CD4-positive, alpha-beta T cell treated with Interleukin-17A for 1 hour (primary cell): Measurements from ENCODE around the gene NCAPD3.

ENCODE experiments used
- DNase-seq: peaks from one replicate; pipeline ENCODE4 v3.0.0-alpha.2; 2020

The NCAPD3 gene

GRCh38 chr11:134155456-134155855 lies 68.3 kb downstream of the NCAPD3 start:
- DNase-seq = no peak

GRCh38 chr11:134154441-134154840 lies 69.3 kb downstream of the NCAPD3 start:
- no peak for DNase-seq

- DNase-seq = no peak
These were observed 70.4 kb downstream of the NCAPD3 start for GRCh38 chr11:134153147-134153905.

GRCh38 chr11:134152696-134153095 lies 71.1 kb downstream of the NCAPD3 start:
- DNase-seq = no peak

GRCh38 chr11:134151083-134151747 lies 72.6 kb downstream of the NCAPD3 start:
- DNase-seq = no peak

GRCh38 chr11:134150195-134150903 lies 73.4 kb downstream of the NCAPD3 start:
- DNase-seq = no peak

GRCh38 chr11:134149371-134149770 lies 74.4 kb downstream of the NCAPD3 start:
- DNase-seq = no peak

GRCh38 chr11:134146598-134146997 lies 77.2 kb downstream of the NCAPD3 start:
- DNase-seq = no peak

- DNase-seq = no peak
These were observed 78.1 kb downstream of the NCAPD3 start for GRCh38 chr11:134145715-134146114.

- no peak for DNase-seq
These were observed 79.0 kb downstream of the NCAPD3 start for GRCh38 chr11:134144744-134145143.

- no peak for DNase-seq
These were observed 80.0 kb downstream of the NCAPD3 start for GRCh38 chr11:134143801-134144200.

- DNase-seq = no peak
These were observed 81.2 kb downstream of the NCAPD3 start for GRCh38 chr11:134142536-134142935.

GRCh38 chr11:134140961-134141490 lies 82.7 kb downstream of the NCAPD3 start:
- no peak for DNase-seq

GRCh38 chr11:134139873-134140331 lies 83.9 kb downstream of the NCAPD3 start:
- peak; percentile 63 for DNase-seq

- DNase-seq = no peak
These were observed 84.4 kb downstream of the NCAPD3 start for GRCh38 chr11:134139303-134139872.

- DNase-seq = no peak
These were observed 85.4 kb downstream of the NCAPD3 start for GRCh38 chr11:134138376-134138775.

GRCh38 chr11:134134167-134134566 lies 89.6 kb downstream of the NCAPD3 start:
- no peak for DNase-seq

GRCh38 chr11:134132808-134133207 lies 91.0 kb downstream of the NCAPD3 start:
- DNase-seq = no peak

GRCh38 chr11:134131628-134132244 lies 92.0 kb downstream of the NCAPD3 start:
- no peak for DNase-seq

GRCh38 chr11:134126217-134126822 lies 97.4 kb downstream of the NCAPD3 start:
- DNase-seq = no peak

- DNase-seq = no peak
These were observed 98.3 kb downstream of the NCAPD3 start for GRCh38 chr11:134125507-134125906.
